ENCODE results near the gene TMEM164.

Gene TMEM164

DNA sequence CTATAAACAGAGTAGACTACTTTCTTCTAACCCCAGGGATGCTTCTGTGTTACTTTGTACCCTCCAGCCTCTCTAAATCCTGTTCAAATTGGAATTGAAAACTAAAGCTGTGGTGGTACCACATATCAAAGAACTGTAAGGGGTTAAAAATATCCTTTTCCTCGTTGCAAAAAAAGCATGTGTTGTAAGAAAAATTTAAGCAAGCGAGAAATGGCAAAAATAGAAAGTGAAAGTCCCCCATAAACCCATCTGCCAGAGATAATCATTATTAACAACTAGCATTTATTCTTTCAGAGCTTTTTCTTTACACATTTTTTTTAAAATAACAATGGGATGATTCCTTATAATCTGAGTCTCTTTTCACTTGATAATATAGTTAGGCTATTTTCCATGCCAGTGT lies 40.6 kb downstream of the TMEM164 start:
- TF ChIP-seq, protein P1, sequence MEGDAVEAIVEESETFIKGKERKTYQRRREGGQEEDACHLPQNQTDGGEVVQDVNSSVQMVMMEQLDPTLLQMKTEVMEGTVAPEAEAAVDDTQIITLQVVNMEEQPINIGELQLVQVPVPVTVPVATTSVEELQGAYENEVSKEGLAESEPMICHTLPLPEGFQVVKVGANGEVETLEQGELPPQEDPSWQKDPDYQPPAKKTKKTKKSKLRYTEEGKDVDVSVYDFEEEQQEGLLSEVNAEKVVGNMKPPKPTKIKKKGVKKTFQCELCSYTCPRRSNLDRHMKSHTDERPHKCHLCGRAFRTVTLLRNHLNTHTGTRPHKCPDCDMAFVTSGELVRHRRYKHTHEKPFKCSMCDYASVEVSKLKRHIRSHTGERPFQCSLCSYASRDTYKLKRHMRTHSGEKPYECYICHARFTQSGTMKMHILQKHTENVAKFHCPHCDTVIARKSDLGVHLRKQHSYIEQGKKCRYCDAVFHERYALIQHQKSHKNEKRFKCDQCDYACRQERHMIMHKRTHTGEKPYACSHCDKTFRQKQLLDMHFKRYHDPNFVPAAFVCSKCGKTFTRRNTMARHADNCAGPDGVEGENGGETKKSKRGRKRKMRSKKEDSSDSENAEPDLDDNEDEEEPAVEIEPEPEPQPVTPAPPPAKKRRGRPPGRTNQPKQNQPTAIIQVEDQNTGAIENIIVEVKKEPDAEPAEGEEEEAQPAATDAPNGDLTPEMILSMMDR (conservative IDR thresholded peaks at IDR 0.05): no peak
- no peak for TF ChIP-seq ZFX (IDR thresholded peaks at IDR 0.05)

DNA sequence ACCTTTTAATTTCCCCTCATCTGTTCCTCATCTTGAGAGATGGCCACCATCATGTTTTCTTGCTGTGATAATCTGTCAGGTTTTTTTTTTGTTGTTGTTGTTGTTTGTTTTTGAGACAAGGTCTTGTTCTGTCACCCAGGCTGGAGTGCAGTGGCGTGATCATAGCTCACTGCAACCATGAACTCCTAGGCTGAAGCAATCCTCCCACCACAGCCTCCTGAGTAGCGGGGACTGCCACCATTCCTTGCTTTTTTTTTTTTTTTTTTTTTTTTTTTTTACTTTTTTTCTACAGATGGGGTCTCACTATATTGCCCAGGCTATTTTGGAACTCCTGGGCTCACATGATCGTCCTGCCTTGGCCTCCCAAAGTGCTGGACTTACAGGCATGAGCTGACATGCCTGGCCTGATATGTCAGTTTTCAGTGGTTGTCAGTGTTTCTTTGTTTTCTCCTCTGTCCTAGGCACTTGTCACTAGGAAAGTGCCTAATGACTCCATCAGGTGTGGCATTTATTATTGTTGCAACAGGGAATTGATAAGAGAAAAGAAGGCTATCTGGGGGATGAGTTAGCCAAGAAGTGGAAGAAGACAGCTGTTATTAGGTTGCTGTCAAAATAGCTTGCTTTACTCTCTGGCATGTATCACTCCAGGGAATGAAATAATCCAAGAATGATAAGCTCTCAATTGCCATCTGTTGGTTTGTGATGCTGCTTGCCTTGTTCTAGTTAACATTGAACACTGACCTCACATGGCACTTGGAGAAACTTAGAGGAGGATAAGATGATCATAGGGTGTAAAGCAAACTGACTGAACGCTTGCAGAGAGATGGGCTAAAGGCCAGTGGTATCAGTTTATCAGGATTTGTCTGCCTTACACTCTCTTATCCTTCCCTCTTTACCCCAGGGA lies 41.7 kb downstream of the TMEM164 start:
- no peak for TF ChIP-seq ZFX (IDR thresholded peaks at IDR 0.05)
- TF ChIP-seq, protein P1 (conservative IDR thresholded peaks at IDR 0.05): no peak

More for the DNA sequence above, 40.6 kb downstream of the TMEM164 start:
- no peak overlapping the region for H3K27ac ChIP-seq

DNA sequence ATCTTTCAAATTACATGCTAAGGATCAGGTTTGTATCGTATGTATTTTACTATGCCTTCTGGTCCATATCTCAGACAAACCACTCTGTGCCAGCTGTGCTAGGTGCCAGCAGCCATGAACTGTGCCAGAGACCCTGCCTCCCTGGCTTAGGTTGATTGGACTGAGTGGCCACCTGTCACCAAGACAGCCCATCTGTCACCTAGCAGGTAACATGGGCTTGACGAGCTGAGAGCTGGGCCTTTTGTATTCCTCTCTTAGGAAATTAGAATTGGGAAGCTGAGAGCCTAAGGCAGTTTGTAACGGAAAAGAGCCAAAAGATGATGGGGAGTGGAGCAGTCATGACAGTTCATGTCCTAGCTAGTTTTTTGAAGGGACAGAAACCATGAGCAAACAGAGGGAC lies 42.5 kb downstream of the TMEM164 start:
- no peak overlapping the region for H3K27ac ChIP-seq
- no peak for TF ChIP-seq ZFX (IDR thresholded peaks at IDR 0.05)
- TF ChIP-seq, protein P1 (conservative IDR thresholded peaks at IDR 0.05): no peak

More for the DNA sequence above, 41.7 kb downstream of the TMEM164 start:
- H3K27ac ChIP-seq: no peak overlapping the region

DNA sequence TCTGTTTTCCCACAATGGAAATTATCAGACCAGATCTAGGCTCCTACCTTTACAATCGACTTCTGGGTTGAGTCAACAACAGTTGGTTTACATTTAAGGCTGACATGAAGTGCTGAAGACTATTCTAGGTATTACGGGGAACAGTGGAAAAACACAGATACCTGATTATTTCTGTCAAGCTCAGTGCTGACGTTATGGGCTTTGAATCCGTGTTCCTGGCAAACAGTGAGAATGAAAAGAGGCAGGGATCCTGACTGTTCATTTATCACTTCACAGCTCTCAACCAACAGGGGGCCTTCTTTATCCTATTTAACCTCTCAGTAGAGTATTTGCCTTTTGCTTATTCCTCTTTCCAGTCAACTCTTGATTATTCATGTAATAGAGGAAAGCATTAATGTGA lies 43.1 kb downstream of the TMEM164 start:
- H3K27ac ChIP-seq: no peak overlapping the region
- TF ChIP-seq, protein P1 (conservative IDR thresholded peaks at IDR 0.05): no peak
- TF ChIP-seq ZFX (IDR thresholded peaks at IDR 0.05): no peak

DNA sequence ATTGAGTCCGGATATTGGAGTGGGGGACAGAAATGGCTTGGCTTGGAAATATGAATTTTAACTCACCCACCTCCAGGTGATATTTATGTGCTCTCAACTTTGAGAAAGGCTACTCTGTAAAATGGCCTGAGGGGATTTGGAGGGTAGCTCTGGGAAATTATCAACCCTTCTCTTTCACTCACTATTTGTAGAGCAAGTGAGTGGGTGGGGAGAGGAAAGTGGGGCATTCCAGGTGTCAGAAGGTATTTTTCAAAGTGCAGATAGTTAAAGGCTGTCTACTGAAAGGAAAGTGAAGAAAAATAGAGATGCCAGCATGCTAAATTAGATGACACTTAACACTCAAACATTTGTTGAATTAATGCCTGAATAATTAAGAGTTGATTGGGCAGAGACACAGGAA lies 44.1 kb downstream of the TMEM164 start:
- no peak overlapping the region for H3K27ac ChIP-seq
- TF ChIP-seq, protein P1 (conservative IDR thresholded peaks at IDR 0.05): no peak
- TF ChIP-seq ZFX (IDR thresholded peaks at IDR 0.05): no peak

DNA sequence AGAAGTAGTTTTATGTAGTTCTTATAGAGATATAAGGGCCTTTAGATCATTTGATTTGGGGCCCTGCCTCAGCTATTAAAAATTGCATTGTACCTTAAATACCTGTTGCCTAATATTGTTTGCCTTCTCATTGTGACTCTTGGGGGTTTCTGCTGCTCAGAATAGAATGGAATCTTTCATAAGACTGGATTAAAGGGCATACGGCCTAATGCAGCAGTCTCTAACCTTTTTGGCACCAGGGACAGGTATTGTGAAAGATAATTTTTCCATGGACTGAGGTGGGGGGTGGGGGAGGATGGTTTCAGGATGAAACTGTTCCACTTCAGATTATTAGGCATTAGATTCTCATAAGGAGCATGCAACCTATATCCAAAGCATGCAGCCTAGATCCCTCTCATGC lies 46.2 kb downstream of the TMEM164 start:
- TF ChIP-seq, protein P1 (conservative IDR thresholded peaks at IDR 0.05): no peak
- TF ChIP-seq ZFX (IDR thresholded peaks at IDR 0.05): no peak
- no peak overlapping the region for H3K27ac ChIP-seq

DNA sequence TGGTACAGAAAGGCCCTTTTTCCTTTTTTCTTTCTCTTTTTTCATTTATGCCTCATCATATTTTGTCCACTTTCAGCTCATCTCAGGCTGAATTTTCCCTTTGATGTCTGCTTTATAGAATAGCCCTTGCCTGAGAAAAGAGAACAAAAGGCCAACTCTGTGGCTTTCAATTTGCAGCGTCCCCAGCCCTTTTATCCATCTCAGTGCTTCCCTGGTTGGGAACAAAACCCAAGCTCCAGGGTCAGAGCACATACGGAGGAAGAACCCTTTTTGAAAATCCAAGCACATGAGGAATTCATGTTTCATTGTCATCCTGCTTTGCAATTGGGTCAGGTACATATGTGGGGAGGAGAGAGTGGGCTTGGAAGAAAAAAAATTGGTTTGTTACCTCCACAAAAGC lies 47.5 kb downstream of the TMEM164 start:
- TF ChIP-seq, protein P1 (conservative IDR thresholded peaks at IDR 0.05): no peak
- TF ChIP-seq ZFX (IDR thresholded peaks at IDR 0.05): no peak
- no peak overlapping the region for H3K27ac ChIP-seq

Measured in C4-2B (cell line).